Left lung (tissue), 10 donors: ENCODE results near the gene CACNA2D3. TPM values are rescaled to one million over a fixed set of nuclear protein-coding genes. Genes with fewer than 3 reads are reported as not detected.
A peak's percentile ranks its signal among the peaks of the same experiment; 100 is the strongest.

Experiments used
- ATAC-seq: fragments of 200-7000 bp; cut with Tn5 transposase; one replicate; pipeline ENCODE4 v1.9.1; 2020; ENCODE audit warnings: moderate library complexity
- DNase-seq, 4 donors: peaks; one replicate each; pipeline ENCODE4 v3.0.0-alpha.2; 2013 to 2020
- H3K27ac ChIP-seq, 2 donors: fragments of 200-600 bp; sonication (generic) in 1 of 2; one replicate each; pipeline versions ENCODE4 v1.5.0 to v1.8.0; 2020 to 2021
- H3K27me3 ChIP-seq, 2 donors: fragments of 200-600 bp; sonication (generic) in 1 of 2; one replicate each; pipeline versions ENCODE4 v1.5.0 to v1.8.0; 2020 to 2021
- H3K36me3 ChIP-seq, 2 donors: fragments of 200-600 bp; sonication (generic) in 1 of 2; one replicate each; pipeline versions ENCODE4 v1.5.0 to v1.8.0; 2020 to 2021
- H3K4me1 ChIP-seq, 2 donors: fragments of 200-600 bp; one replicate each; pipeline ENCODE4 v1.8.0; 2021
- H3K4me3 ChIP-seq, 2 donors: fragments of 200-600 bp; sonication (generic) in 1 of 2; one replicate each; pipeline versions ENCODE4 v1.5.0 to v1.8.0; 2020 to 2021; ENCODE audit warnings: mild to moderate bottlenecking in 1 of 2
- H3K9me3 ChIP-seq, 2 donors: fragments of 200-600 bp; sonication (generic) in 1 of 2; one replicate each; pipeline versions ENCODE4 v1.5.0 to v1.8.0; 2020 to 2021
- intact Hi-C, 2 donors: fragments of 100-400 bp; cut with DNase I; formaldehyde crosslinking; loops; one replicate each; pipeline versions ENCODE4 v1.11.2 to v1.14.2; 2022
- polyA plus RNA-seq, 6 donors: library from polyadenylated mRNA; unstranded; fragments of 120-200 nt; gene quantifications; one replicate each; pipeline ENCODE4 v1.2.1, GENCODE V29; 2013; ENCODE audit not compliant: insufficient read length in 6 of 6
- total RNA-seq, 2 donors: library from RNA; stranded (reverse); fragmentation: NEBNext Ultra II Directional; extraction: Animal tissue kit (Norgen Biotek cat#: 25700); gene quantifications; one replicate each; pipeline ENCODE4 v1.2.1, GENCODE V29; 2021
- TF ChIP-seq, protein P1 (sequence below), 2 donors: fragments of 200-600 bp; sonication (generic) in 1 of 2; IDR thresholded peaks; one replicate each; pipeline versions ENCODE4 v1.5.0 to v1.8.0; 2021; ENCODE audit warnings: antibody characterized with exemption in 2 of 2
- donor health status: DM: no; HTN: yes; CAD: no.
- donor health status: DM: no; HTN: no; CAD: no.

CACNA2D3 gene
- total and polyA plus RNA-seq, 8 donors, result 1.1 to 2.7 (median 1.5) TPM

DNA sequence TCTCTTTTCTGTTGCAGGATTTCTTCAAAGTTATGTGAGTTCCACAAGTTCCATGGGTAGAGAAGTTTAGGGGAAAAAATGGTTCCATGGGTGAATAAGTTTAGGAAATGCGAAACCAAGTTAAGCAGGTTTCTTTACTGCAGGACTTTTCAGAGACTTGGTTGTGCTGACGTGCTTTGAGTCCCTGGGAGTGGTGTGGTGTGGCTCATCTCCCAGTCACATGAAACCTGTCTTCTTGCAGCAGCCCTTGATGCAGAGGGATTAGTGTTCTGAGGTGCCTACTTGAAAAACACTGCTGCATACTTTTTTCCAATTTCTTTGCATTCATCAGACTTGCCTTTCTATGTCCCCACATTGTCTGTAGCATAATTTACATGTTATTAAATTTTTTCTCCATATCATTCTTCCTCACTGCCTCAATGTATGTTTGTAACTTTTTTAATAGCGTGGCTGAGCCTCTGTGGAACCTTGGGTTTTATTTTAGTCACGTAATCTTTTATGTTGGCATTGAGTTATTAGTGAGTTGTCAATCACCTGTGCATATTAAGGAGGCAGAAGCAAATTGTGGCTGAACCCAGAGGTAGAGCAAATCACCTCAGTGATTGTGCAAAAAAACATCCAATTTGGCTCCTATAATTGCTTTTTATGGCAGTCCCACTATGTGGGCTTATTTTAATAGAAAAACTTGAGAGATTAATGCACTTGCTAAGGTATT is 115.6 kb downstream of the CACNA2D3 start:
- TF ChIP-seq, protein P1, sequence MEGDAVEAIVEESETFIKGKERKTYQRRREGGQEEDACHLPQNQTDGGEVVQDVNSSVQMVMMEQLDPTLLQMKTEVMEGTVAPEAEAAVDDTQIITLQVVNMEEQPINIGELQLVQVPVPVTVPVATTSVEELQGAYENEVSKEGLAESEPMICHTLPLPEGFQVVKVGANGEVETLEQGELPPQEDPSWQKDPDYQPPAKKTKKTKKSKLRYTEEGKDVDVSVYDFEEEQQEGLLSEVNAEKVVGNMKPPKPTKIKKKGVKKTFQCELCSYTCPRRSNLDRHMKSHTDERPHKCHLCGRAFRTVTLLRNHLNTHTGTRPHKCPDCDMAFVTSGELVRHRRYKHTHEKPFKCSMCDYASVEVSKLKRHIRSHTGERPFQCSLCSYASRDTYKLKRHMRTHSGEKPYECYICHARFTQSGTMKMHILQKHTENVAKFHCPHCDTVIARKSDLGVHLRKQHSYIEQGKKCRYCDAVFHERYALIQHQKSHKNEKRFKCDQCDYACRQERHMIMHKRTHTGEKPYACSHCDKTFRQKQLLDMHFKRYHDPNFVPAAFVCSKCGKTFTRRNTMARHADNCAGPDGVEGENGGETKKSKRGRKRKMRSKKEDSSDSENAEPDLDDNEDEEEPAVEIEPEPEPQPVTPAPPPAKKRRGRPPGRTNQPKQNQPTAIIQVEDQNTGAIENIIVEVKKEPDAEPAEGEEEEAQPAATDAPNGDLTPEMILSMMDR (IDR thresholded peaks at IDR 0.05), result no peak
- Histone ChIP-seq H3K27ac (no peak overlapping the region), H3K27me3 (no peaks in the 10 kb centered on the region), H3K4me3 (no peak overlapping the region), H3K36me3 (no peaks in the 10 kb centered on the region), H3K4me1 (no peaks in the 10 kb centered on the region), H3K9me3 (no peaks in the 10 kb centered on the region)
- no peak for ATAC-seq
- intact Hi-C loops, result no loop called here
- DNase-seq, result no peak

DNA sequence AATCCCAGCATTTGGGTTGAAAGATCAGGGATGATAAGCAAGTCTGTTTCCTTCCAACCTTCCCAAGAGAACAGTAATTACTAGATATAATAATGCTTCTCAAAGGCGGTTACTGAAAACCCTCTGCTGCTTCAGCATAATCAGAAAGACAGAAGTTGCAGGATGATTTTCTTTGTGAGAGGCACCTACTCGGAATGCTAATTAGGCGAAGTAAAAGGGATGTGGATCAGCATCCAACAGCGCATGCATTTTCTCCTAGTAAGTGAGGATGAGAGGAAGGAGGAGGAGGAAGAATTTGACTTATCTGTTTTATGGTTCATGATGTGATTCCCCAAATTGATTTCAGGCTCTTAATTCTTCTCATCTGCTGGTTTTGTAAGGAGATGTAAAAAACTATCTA is 118.0 kb downstream of the CACNA2D3 start:
- TF ChIP-seq, protein P1 (IDR thresholded peaks at IDR 0.05), result no peak
- H3K4me3 ChIP-seq, result no peak overlapping the region
- H3K36me3 ChIP-seq, result no peaks in the 10 kb centered on the region
- no peak overlapping the region for H3K27ac ChIP-seq
- DNase-seq (no peak), ATAC-seq (no peak)
- H3K9me3 ChIP-seq, result no peaks in the 10 kb centered on the region
- H3K4me1 ChIP-seq, result no peaks in the 10 kb centered on the region
- H3K27me3 ChIP-seq, result no peaks in the 10 kb centered on the region
- intact Hi-C loops, result no loop called here

DNA sequence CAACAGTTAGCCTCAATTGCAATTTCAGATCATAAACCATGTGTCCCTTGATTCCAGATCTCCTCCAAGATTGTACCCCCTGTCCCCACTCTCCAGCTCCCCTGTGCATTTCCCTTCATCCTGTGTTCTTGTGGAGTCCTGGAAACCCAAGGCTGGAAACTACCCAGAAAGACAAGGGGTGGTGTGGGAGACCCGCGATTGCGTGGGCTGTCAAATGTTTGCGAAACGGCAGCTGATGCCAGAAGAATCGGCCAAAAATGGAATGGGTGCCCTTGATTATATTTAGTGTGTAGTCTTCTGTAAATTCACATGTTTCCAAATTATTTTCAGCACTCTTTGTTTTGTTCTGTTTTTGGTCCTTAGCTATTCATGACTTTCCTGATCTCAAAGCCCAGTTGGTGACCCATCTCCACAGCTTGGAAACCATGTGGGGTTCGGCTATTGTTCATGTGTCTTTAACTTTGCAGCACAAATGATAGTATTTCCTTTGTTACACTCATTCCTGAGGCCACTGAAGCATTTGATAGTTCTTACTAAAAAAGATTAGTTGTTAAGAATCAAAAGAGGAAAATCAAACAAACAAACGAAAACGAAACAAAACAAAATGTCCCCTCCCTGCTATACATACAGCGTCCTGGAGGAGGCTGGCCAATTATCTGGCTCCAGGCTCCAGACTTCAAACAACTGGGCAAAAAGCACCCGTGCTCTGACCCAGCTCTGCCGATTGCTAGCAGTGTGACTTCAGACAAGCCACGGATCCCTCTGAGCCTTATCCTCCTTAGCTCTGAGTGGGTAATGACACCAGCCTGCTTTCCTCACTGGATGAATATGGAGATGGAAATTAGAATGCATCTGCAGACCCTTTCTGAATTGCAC is 120.9 kb downstream of the CACNA2D3 start:
- Histone ChIP-seq H3K4me1 (no peaks in the 10 kb centered on the region), H3K27me3 (no peaks in the 10 kb centered on the region), H3K9me3 (no peaks in the 10 kb centered on the region), H3K36me3 (no peaks in the 10 kb centered on the region), H3K4me3 (peak overlapping the region in 1 of 2 donors; percentile 22), H3K27ac (no peak overlapping the region)
- intact Hi-C loops, result no loop called here
- TF ChIP-seq, protein P1 (IDR thresholded peaks at IDR 0.05), result no peak
- DNase-seq, result peak in 2 of 4 donors; percentile 29 to 51
- ATAC-seq, result peak; percentile 33

DNA sequence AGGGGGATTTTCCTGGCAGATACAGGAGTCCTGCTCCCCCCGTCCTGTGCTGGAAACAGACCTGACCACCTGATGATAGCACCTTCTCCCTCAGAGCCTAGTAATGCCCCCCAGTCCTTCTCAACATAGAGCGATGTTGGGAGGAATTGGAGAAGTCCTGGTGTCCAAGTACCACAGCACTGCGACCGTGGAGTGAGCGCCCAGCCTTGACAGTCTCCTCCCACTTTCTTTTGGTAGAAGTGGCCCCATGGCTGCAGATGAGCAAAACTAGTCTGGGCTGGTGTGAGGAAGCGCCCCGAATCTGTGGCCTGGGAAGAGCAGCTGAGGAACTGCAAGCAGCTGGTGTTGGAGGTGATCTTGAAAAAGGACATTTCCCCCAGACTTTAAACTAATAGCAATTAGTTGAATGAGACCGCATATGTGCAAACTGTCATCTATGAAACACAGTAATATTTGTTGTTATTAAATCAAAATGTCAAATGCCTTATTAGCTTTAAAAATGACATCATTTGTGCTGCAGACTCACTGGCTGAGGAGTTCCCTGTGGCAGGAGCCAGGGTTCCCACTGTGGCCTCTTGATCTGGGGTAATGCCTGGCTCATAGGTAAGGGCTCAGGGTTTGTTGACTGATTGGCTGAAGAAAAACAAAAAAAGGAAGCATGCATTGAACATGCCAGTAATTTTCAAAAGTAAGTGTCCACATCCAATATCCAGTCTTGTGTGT is 121.8 kb downstream of the CACNA2D3 start:
- DNase-seq (no peak), ATAC-seq (no peak)
- intact Hi-C loops, result no loop called here

More for the DNA sequence above, 121.8 kb downstream of the CACNA2D3 start:
- Histone ChIP-seq H3K9me3 (no peaks in the 10 kb centered on the region), H3K27ac (no peak overlapping the region), H3K4me1 (no peaks in the 10 kb centered on the region), H3K27me3 (no peaks in the 10 kb centered on the region), H3K36me3 (no peaks in the 10 kb centered on the region), H3K4me3 (no peak overlapping the region)
- TF ChIP-seq, protein P1 (IDR thresholded peaks at IDR 0.05), result no peak
